ENCODE measurements around the gene PLAGL1. TPM values are rescaled to one million over a fixed set of nuclear protein-coding genes. Genes with fewer than 3 reads are reported as not detected.

Gene PLAGL1
- total and polyA plus RNA-seq, 11 donors = 6.6 to 27.3 (median 9.5) TPM

DNA sequence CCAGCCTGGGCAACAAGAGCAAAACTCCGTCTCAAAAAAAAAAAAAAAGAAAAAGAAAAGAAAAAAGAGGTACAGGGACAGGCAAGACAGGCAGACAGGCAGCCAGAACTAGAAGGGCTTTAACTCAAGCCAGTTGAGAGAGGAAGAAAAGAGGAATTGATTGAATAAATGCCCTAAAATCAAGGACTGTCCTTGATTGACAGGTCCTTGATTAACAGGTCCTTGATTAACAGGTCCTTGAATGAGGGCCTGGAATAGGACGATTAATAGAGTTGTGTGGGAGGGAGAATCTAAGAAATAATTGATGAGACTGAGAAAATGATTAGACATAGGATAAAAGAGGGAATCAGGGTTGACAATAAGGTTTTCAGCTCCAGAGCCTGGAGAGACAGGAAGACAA, 107.7 kb downstream of the PLAGL1 start:
- Histone ChIP-seq H3K36me3 (no peaks in the 10 kb centered on the region), H3K27me3 (no peaks in the 10 kb centered on the region), H3K27ac (no peak overlapping the region), H3K9me3 (no peaks in the 10 kb centered on the region), H3K4me3 (no peak overlapping the region), H3K4me1 (peaks cover 0 to 24% (median 17%) of the 10 kb centered on the region in 12 donors)
- TF ChIP-seq CTCF (IDR thresholded peaks at IDR 0.05) = no peak
- TF ChIP-seq POLR2A (IDR thresholded peaks at IDR 0.05) = no peak
- DNase-seq (no peak), ATAC-seq (no peak)
- intact Hi-C loops (cut with DNase I) = no loop called here
- 80 to 92% (median 86%) methylated on average over 2 of the region's 2 CpGs for WGBS, 4 donors

GRCh38 chr6:143896126-143896860, 111.8 kb downstream of the PLAGL1 start:
- ATAC-seq (no peak), DNase-seq (no peak)
- H3K9me3 ChIP-seq = no peaks in the 10 kb centered on the region
- no peak overlapping the region for H3K27ac ChIP-seq
- H3K36me3 ChIP-seq = no peaks in the 10 kb centered on the region
- TF ChIP-seq CTCF (IDR thresholded peaks at IDR 0.05) (no peak), POLR2A (IDR thresholded peaks at IDR 0.05) (no peak)
- 92 to 95% (median 94%) methylated on average over 3 of the region's 3 CpGs for whole genome bisulfite sequencing, 4 donors
- intact Hi-C loops (cut with DNase I) = no loop called here
- H3K27me3 ChIP-seq = no peaks in the 10 kb centered on the region
- peaks cover 0 to under 1% (median 0%) of the 10 kb centered on the region in 12 donors for H3K4me1 ChIP-seq
- no peak overlapping the region for H3K4me3 ChIP-seq

DNA sequence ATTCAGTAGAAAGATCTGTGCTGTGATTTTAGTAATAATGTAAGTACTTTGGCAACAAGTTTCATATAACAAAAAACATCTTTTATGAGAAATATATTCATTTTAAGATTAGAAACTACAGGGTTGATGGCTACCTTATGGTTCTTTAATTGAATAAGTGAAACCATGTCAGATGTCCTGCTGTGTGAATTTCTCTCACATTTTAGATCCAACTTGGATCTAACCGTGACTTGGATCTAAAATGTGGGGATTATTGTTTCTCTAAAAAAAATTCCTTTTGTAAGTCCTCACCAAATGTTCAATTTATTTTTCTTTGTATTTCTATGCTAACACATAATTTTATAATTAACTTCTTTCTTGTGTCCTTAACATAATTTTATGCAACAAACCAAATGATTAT, 113.4 kb downstream of the PLAGL1 start:
- ATAC-seq (no peak), DNase-seq (no peak)
- H3K4me1 ChIP-seq = no peaks in the 10 kb centered on the region
- no peak for TF ChIP-seq POLR2A (IDR thresholded peaks at IDR 0.05)
- TF ChIP-seq CTCF (IDR thresholded peaks at IDR 0.05) = no peak
- H3K4me3 ChIP-seq = no peak overlapping the region
- H3K27me3 ChIP-seq = no peaks in the 10 kb centered on the region
- no peaks in the 10 kb centered on the region for H3K9me3 ChIP-seq
- intact Hi-C loops (cut with DNase I) = no loop called here
- no peaks in the 10 kb centered on the region for H3K36me3 ChIP-seq
- H3K27ac ChIP-seq = no peak overlapping the region
- WGBS, 4 donors = 80 to 91% (median 85%) methylated on average over 1 of the region's 1 CpG

Other genes starting within 250 kb of the PLAGL1 start
- gene LTV1, start 164.9 kb downstream of the PLAGL1 start, total RNA-seq = 10 to 100 TPM in 8 of 9 donors, 1 to 10 TPM in 1; 9.8 to 16.5 (median 12.9) TPM
- 10 to 100 TPM; 10.0 to 28.9 TPM for gene LTV1, start 164.9 kb downstream of the PLAGL1 start, polyA plus RNA-seq
- under 1 TPM in 1 of 9 donors, not detected in 8; 0.25 TPM for gene ZC2HC1B, start 143.8 kb downstream of the PLAGL1 start, total RNA-seq
- gene ZC2HC1B, start 143.8 kb downstream of the PLAGL1 start, polyA plus RNA-seq = not detected
- 100 to 1,000 TPM in 8 of 9 donors, 10 to 100 TPM in 1; 99.5 to 240 (median 124) TPM for gene SF3B5, start 87.3 kb upstream of the PLAGL1 start, total RNA-seq
- gene SF3B5, start 87.3 kb upstream of the PLAGL1 start, polyA plus RNA-seq = 100 to 1,000 TPM; 150 to 281 TPM
- gene STX11, start 142.3 kb upstream of the PLAGL1 start, total RNA-seq = 10 to 100 TPM in 4 of 9 donors, 1 to 10 TPM in 5; 5.4 to 21.0 (median 9.0) TPM
- 10 to 100 TPM in 1 of 2 donors, 1 to 10 TPM in 1; 4.7 to 13.7 TPM for gene STX11, start 142.3 kb upstream of the PLAGL1 start, polyA plus RNA-seq

Measured in heart left ventricle (tissue), 16 donors.